K562 (cell line): ENCODE measurements around the gene SOHLH1. TPM values are rescaled to one million over a fixed set of nuclear protein-coding genes. Genes with fewer than 3 reads are reported as not detected.

Experiments used
- ATAC-seq: fragments of 200-7000 bp; cut with Tn5 transposase; 3 replicates; pipeline ENCODE4 v1.9.1; 2020; ENCODE audit warnings: moderate library complexity
- BruUV-seq: library from RNA; stranded (reverse); fragments of 400-500 nt; replicated peaks from 2 replicates; lab custom pipeline; 2021; lab: Mats Ljungman, UMichigan
- CTCF ChIA-PET: fragments of 300-600 bp; formaldehyde crosslinking; extraction: SDS; loops from one replicate; lab custom pipeline; 2021; ENCODE audit warnings: low intra/inter-chr PET ratio; lab: Yijun Ruan, JAX
- POLR2A ChIA-PET: fragments of 300-600, 350-650 bp; sonication (Branson Sonifier 250); formaldehyde crosslinking; extraction: SDS; loops from one replicate; lab custom pipeline; 2021; ENCODE audit warnings: antibody characterized with exemption, inconsistent platforms; lab: Yijun Ruan, JAX
- DNase-seq, 4 experiments: peaks; one replicate each; pipeline versions ENCODE4 v3.0.0 to v3.0.0-alpha.2; 2011 to 2018; ENCODE audit warnings: low spot score in 3 of 4, mixed read lengths in 3 of 4; ENCODE audit errors: extremely low read depth in 1 of 4
- FAIRE-seq: peaks from 2 replicates; lab custom pipeline; 2011; peaks lifted over from hg19 to GRCh38; lab: Jason Lieb, UNC
- H2AFZ ChIP-seq: 2 replicates; pipeline ENCODE4 v1.6.0; 2011; ENCODE audit warnings: low read depth, low read length, control low read depth, inconsistent platforms
- H3K27ac ChIP-seq: fragments of 200-600 bp; 3 replicates; pipeline ENCODE4 v1.8.0; 2011; ENCODE audit warnings: low read depth, mild to moderate bottlenecking, control low read depth, inconsistent platforms, low read length, moderate library complexity, mixed read lengths; ENCODE audit errors: extremely low read depth
- H3K27me3 ChIP-seq, 2 experiments: fragments of 300-600 bp in 1 of 2; 2 replicates in 1 of 2; 3 replicates in 1 of 2; pipeline versions ENCODE4 v1.6.0 to v1.8.0; 2011; ENCODE audit warnings: inconsistent platforms in 2 of 2, low read length in 2 of 2, mild to moderate bottlenecking in 1 of 2, mixed read lengths in 1 of 2, moderate library complexity in 1 of 2; ENCODE audit not compliant: control insufficient read depth in 2 of 2, insufficient read depth in 2 of 2
- H3K36me3 ChIP-seq: fragments of 300-600 bp; 3 replicates; pipeline ENCODE4 v1.8.0; 2011; ENCODE audit warnings: mild to moderate bottlenecking, low read length, inconsistent platforms; ENCODE audit not compliant: control insufficient read depth, insufficient read depth
- H3K4me1 ChIP-seq, 2 experiments: fragments of 200-600 bp in 1 of 2; replicated peaks in 1 of 2; 2 replicates in 1 of 2; 3 replicates in 1 of 2; pipeline versions ENCODE4 v1.5.1 to v1.8.0; 2011; ENCODE audit warnings: inconsistent platforms in 2 of 2, low read length in 2 of 2, mild to moderate bottlenecking in 1 of 2, mixed read lengths in 1 of 2, moderate library complexity in 1 of 2; ENCODE audit not compliant: control insufficient read depth in 2 of 2, insufficient read depth in 2 of 2
- H3K4me2 ChIP-seq: 2 replicates; pipeline ENCODE4 v1.6.1; 2011; ENCODE audit warnings: low read length, control low read depth, inconsistent platforms, mixed read lengths; ENCODE audit not compliant: insufficient read depth
- H3K4me3 ChIP-seq: fragments of 200-600 bp; sonication (generic), shearing (Covaris generic); 2 replicates; pipeline ENCODE4 v1.5.1; 2016; ENCODE audit warnings: control low read depth, inconsistent platforms
- H3K79me2 ChIP-seq: fragments of 200-600 bp; 3 replicates; pipeline ENCODE4 v1.8.0; 2011; ENCODE audit warnings: low read length, inconsistent platforms; ENCODE audit not compliant: control insufficient read depth, insufficient read depth
- H3K9ac ChIP-seq, 2 experiments: 2 replicates each; pipeline versions ENCODE4 v1.6.0 to v1.6.1; 2011; ENCODE audit warnings: low read depth in 2 of 2, low read length in 2 of 2, control low read depth in 1 of 2, inconsistent platforms in 1 of 2, mild to moderate bottlenecking in 1 of 2, mixed read lengths in 1 of 2; ENCODE audit not compliant: insufficient read depth in 1 of 2
- H3K9me1 ChIP-seq: one replicate; pipeline ENCODE4 v1.6.0; 2011; ENCODE audit warnings: inconsistent platforms, mild to moderate bottlenecking, low read length, moderate library complexity; ENCODE audit not compliant: control insufficient read depth, insufficient read depth
- H3K9me3 ChIP-seq: replicated peaks from 2 replicates; pipeline ENCODE4 v1.5.1; 2011; ENCODE audit warnings: low read depth, low read length, inconsistent platforms; ENCODE audit not compliant: control insufficient read depth, insufficient read depth
- H4K20me1 ChIP-seq: replicated peaks from 2 replicates; pipeline ENCODE4 v1.6.1; 2011; ENCODE audit warnings: low read length, inconsistent platforms, mixed read lengths; ENCODE audit not compliant: control insufficient read depth, insufficient read depth
- CEBPG ChIP-seq, 3 experiments: fragments of 200-800 bp in 1 of 3; sonication (Bioruptor generic) in 1 of 3; sonication (generic) in 1 of 3; formaldehyde crosslinking in 1 of 3; IDR thresholded peaks in 2 of 3; conservative IDR thresholded peaks in 1 of 3; 2 replicates each; pipeline versions ENCODE4 v1.6.1 to v1.8.0; 2016 to 2022; ENCODE audit warnings: missing compliant biosample characterization in 2 of 3, missing genetic modification characterization in 2 of 3, mild to moderate bottlenecking in 1 of 3, missing genetic modification reagents in 1 of 3
- IRF9 ChIP-seq: fragments of 450-650 bp; IDR thresholded peaks from 2 replicates; pipeline ENCODE4 v1.6.1; 2016; ENCODE audit warnings: missing biosample characterization, missing genetic modification characterization
- NFIC ChIP-seq: fragments of 450-650 bp; IDR thresholded peaks from 2 replicates; pipeline ENCODE4 v1.6.1; 2017; ENCODE audit warnings: mild to moderate bottlenecking, inconsistent platforms
- RNF2 ChIP-seq: sonication (generic); IDR thresholded peaks from 2 replicates; pipeline ENCODE4 v1.6.1; 2016
- SP1 ChIP-seq: sonication (generic); formaldehyde crosslinking; IDR thresholded peaks from 2 replicates; pipeline ENCODE4 v1.8.1; 2022; ENCODE audit warnings: mild to moderate bottlenecking, missing genetic modification reagents
- TCFL5 ChIP-seq: fragments of 250-450 bp; sonication (Bioruptor Pico); conservative IDR thresholded peaks from 2 replicates; pipeline ENCODE4 v1.6.1; 2021; ENCODE audit warnings: mild to moderate bottlenecking, moderate library complexity, matching md5 sums
- USF2 ChIP-seq: sonication (generic); formaldehyde crosslinking; IDR thresholded peaks from 2 replicates; pipeline ENCODE4 v1.5.0; 2020; ENCODE audit warnings: missing genetic modification reagents
- ZNF384 ChIP-seq: IDR thresholded peaks from 2 replicates; pipeline ENCODE4 v1.6.1; 2012; ENCODE audit warnings: low read depth, low read length, improper control_type of control experiment
- ZNF436 ChIP-seq: fragments of 250-450, 450-650 bp; sonication (Bioruptor Pico); formaldehyde crosslinking; IDR thresholded peaks from 2 replicates; pipeline ENCODE4 v1.7.0; 2020; ENCODE audit warnings: mild to moderate bottlenecking
- WGBS: fragments of 100-300 bp; shearing (Covaris generic); methylation state at CpG from one replicate; pipeline ENCODE4 v1.1.6; 2016; ENCODE audit warnings: low coverage, mixed read lengths; ENCODE audit not compliant: insufficient coverage; ENCODE audit errors: missing lambda C conversion rate; 5-methylcytosine and 5-hydroxymethylcytosine counted together
- in situ Hi-C: fragments of 300-500 bp; cut with MboI; formaldehyde crosslinking; loops from 4 replicates; pipeline ENCODE4 v1.15.0; 2018; ENCODE audit warnings: inconsistent platforms, mixed read lengths
- intact Hi-C: fragments of 100-400 bp; cut with micrococcal nuclease; formaldehyde crosslinking; loops from 2 replicates; pipeline ENCODE4 v1.14.2; 2022
- polyA plus RNA-seq, 8 experiments: library from polyadenylated mRNA; depleted of rRNA in 4 of 8; stranded (reverse) in 5 of 8; unstranded in 3 of 8; fragments of >200 nt; fragmentation: Nextera tagmentation in 2 of 8; fragmentation: Illumina TruSeq in 1 of 8; extraction: Ambion mirVana in 2 of 8; extraction: Trizol in 1 of 8; gene quantifications; 2 replicates each; pipeline versions ENCODE4 v1.2.1 to v1.2.3, GENCODE V29; 2011 to 2014; ENCODE audit warnings: inconsistent platforms in 1 of 8, missing spikeins in 1 of 8
- total RNA-seq, 7 experiments: library from RNA; depleted of rRNA in 6 of 7; stranded (reverse); fragments of >200 nt in 6 of 7; fragmentation: Illumina TruSeq in 2 of 7; extraction: Trizol in 2 of 7; gene quantifications; 2 replicates each; pipeline versions ENCODE4 v1.2.1 to v1.2.3, GENCODE V29; 2011 to 2021; ENCODE audit warnings: low replicate concordance in 1 of 7

SOHLH1 gene
- total and polyA plus RNA-seq, 9 of the 15 experiments (the other 6 are each of a cell fraction or from before 2014, with no cell fraction given) = 0.17 to 0.41 (median 0.29) TPM; not detected in 6

- no peak for TF ChIP-seq ZNF384
- TF ChIP-seq IRF9 (tag) = no peak
- no peak for TF ChIP-seq ZNF436 (CRISPR knock-in tag)
- TF ChIP-seq SP1 (CRISPR knock-in tag) = no peak
- TF ChIP-seq RNF2 = no peak
- no peak for TF ChIP-seq CEBPG (CRISPR knock-in tag; IDR thresholded peaks at IDR 0.05)
- no peak for TF ChIP-seq CEBPG (tag; conservative IDR thresholded peaks at IDR 0.05 in 1 of 2, IDR thresholded peaks at IDR 0.05 in 1 of 2)
- no peak for TF ChIP-seq USF2
- TF ChIP-seq, all 486 proteins: peak for 0
Measured at GRCh38 chr9:135706288-135706687, 7.0 kb upstream of the SOHLH1 start (continued).

- Histone ChIP-seq H3K27ac (no peak overlapping the region), H3K9me1 (no peaks in the 10 kb centered on the region), H3K27me3 (peaks cover 5 to 40% of the 10 kb centered on the region in 2 experiments; a peak in 4 of 5 replicates), H3K9ac (no peak overlapping the region), H3K79me2 (no peaks in the 10 kb centered on the region), H3K4me3 (no peak overlapping the region), H2AFZ (no peak overlapping the region), H3K36me3 (no peaks in the 10 kb centered on the region), H3K9me3 (no peaks in the 10 kb centered on the region), H3K4me1 (peaks cover 0 to 37% of the 10 kb centered on the region in 2 experiments; a peak in 2 of 5 replicates), H3K4me2 (no peak overlapping the region), H4K20me1 (peaks cover 3% of the 10 kb centered on the region)
- WGBS = 14% methylated on average over 14 of the region's 14 CpGs
- ATAC-seq (no peak), FAIRE-seq (no peak), DNase-seq (no peak)
- in situ Hi-C loops = no loop called here
- intact Hi-C loops = loop anchor here (10.0 kb wide), 1 partner anchor 89 kb away; no protein-coding TSS in a partner anchor
- POLR2A ChIA-PET = no interaction called here
- CTCF ChIA-PET = no interaction called here
- no TSS peak for BruUV-seq
- TF ChIP-seq TCFL5 (CRISPR knock-in tag) (no peak), NFIC (peak; percentile 31; the same call in 1 of the 2 replicates)
Measured at GRCh38 chr9:135705376-135705775, 6.1 kb upstream of the SOHLH1 start.
